LNCaP clone FGC (cell line): ENCODE results near the gene RTN4R.
"Not testable (repeated sequence)": the region's sequence is repeated elsewhere in the genome, so short reads cannot be mapped to it uniquely, and the experiment has no call there.

Experiments
- DNase-seq: peaks from one replicate; pipeline ENCODE4 v3.0.0-alpha.2; 2011; ENCODE audit warnings: low read depth
- H3K4me3 ChIP-seq: 2 replicates; pipeline ENCODE4 v1.5.1; 2011; ENCODE audit warnings: mild to moderate bottlenecking, low read depth, low read length, control low read depth
- CTCF ChIP-seq: IDR thresholded peaks from 2 replicates; pipeline ENCODE4 v1.5.1; 2012; ENCODE audit warnings: mild to moderate bottlenecking; ENCODE audit not compliant: control insufficient read depth, insufficient read depth; ENCODE audit errors: extremely low read depth

RTN4R gene

DNA sequence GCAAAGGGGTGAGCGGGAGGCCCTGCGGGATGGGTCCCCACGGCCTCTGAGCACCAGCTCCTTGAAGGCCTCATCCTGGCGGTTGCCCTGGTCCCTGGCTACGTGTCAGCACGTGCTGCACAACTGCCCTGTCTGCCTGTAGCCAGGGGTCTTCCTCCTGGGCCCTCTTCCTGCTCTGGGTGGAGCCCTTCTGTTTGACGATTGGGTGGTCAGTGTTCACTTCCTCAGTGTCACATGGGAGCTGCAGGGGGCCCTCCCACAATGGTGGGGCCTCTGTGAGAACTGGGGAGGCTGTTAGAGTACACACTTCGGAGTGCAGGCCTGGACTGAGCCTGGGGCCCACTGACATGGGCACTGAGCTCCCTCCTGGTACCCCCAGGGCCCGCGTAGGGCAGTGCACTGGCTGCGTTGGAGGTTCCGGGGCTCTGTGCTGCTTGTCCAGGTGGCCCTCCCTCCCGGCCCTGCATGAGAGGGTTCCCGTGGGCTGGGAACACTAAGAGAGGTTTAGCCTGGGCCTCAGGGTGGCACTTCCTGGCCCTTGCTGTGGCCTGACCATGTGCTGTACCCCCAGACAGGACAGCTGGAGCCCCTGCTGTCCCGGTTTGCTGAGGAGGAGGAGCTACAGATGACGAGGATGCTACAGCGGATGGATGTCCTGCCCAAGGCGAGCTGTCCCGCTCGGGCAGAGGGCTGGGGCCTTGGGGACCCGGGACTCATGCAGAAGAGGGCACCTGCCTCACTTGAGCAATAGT, 38.0 kb upstream of the RTN4R start:
- TF ChIP-seq CTCF = no peak
- H3K4me3 ChIP-seq = no peak overlapping the region
- no peak for DNase-seq

GRCh38 chr22:20305230-20305893, 37.2 kb upstream of the RTN4R start:
- H3K4me3 ChIP-seq, DNase-seq: not testable (repeated sequence)

- no peak for TF ChIP-seq CTCF
Measured at GRCh38 chr22:20304646-20305045, 36.5 kb upstream of the RTN4R start.

DNA sequence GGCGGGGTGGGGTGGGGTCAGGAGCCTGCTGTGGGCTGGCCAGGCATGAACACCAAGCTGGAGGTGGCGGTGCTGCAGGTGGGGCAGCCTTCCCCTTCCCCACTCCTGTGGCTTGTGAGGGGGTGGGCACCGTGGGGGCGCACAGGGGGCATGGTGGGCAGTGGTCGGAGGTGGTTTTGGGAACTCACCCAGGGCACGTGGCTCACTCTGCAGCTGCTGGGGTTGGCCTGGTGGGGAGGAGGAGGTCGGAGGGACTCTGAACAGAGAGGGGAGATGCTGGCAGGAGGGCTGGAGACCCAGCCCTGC, 35.1 kb upstream of the RTN4R start:
- not testable (repeated sequence) for H3K4me3 ChIP-seq, DNase-seq

More at GRCh38 chr22:20304646-20305045, 36.5 kb upstream of the RTN4R start:
- no peak overlapping the region for H3K4me3 ChIP-seq
- no peak for DNase-seq

- H3K4me3 ChIP-seq = no peak overlapping the region
- DNase-seq = no peak
- TF ChIP-seq CTCF = no peak
Measured at GRCh38 chr22:20302438-20303228, 34.5 kb upstream of the RTN4R start.

DNA sequence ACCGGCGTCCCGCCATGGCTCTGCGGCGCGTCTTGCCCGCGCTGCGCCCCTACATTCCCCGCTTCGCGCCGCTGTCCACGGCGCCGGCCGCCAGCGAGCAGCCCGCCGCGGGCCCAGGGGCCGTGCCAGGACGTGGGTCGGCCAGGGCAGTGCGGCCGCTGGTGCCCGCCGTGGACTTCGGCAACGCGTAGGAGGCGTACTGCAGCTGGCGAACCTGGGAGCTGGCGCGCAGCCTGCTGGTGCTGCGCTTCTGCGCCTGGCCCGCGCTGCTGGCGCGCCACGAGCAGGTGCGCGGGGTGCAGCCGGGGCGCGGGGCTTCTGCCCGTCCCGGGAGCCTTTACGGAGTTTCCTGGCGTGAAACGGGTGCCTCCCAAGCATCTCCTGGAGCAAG, 31.6 kb upstream of the RTN4R start:
- peak overlapping the region; percentile 48 for H3K4me3 ChIP-seq
- DNase-seq = no peak
- TF ChIP-seq CTCF = no peak

DNA sequence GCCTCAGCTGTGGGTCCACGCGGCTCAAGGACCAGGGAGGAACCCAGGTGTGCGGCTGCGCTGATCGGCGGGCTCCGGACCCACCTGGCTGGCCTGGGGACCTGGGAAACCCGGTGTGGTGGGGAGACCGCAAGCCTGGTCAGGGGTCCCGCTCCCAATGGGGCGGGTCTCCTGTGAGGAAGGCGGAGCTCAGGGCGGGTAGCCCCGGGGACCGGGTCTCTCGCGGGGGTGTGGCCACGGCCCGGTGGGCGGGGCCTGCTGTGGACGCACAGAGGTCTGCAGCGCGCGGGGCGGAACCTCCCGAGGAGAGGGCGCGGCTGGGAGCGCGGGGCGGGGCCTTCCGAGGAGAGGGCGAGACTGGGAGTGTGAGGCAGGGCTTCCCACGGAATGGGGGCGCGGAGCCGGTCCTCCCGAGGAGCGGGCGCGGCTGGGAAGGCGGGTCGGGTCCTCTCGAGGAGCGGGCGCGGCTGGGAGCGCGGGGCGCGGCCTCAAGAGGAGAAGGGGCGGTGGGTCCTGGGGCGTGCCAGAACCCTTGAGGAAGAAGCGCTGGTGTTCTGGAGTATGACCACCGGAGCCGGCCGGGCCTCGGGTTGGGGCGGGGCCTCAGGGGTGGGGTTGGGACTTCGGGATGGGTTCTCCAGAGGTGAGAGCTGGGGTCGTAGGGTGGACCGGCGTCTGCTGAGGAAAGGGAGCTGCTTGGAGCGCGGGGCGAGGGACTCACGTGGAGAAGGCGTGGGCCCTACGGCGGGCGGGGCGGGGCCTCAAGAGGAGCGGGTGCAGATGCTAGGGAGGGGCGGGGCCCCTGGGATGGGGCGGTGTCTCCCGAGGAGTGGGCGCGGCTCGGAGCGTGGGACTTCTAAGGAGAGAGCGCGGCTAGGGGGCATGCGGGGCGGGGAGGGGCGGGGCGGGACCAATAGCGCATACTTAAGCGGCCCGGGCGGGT, 31.0 kb upstream of the RTN4R start:
- peak; percentile 38 for DNase-seq
- TF ChIP-seq CTCF = no peak
- peak overlapping the region; percentile 48 for H3K4me3 ChIP-seq
